Measurements from ENCODE around the gene AGBL1.

The AGBL1 gene

GRCh38 chr15:86139828-86140227, 60.2 kb downstream of the AGBL1 start:
- peak; percentile 62 for TF ChIP-seq CTCF (IDR thresholded peaks at IDR 0.05; ENCODE audit: insufficient read depth, low read length, poor library complexity, severe bottlenecking)
- TF ChIP-seq EZH2phosphoT487 (conservative IDR thresholded peaks at IDR 0.05; ENCODE audit: low read length): no peak
- Histone ChIP-seq H3K27ac (ENCODE audit: low read depth, low read length) (no peak overlapping the region), H3K4me3 (ENCODE audit: insufficient read depth, low read length, poor library complexity, severe bottlenecking) (no peak overlapping the region), H3K79me2 (ENCODE audit: insufficient read depth, low read length) (no peaks in the 10 kb centered on the region), H3K36me3 (ENCODE audit: low read length) (no peaks in the 10 kb centered on the region), H2AFZ (ENCODE audit: low read depth, low read length, severe bottlenecking) (no peak overlapping the region), H3F3A (ENCODE audit: insufficient read depth) (no peaks in the 10 kb centered on the region), H3K9me2 (replicated peaks; ENCODE audit: insufficient read depth, low read length) (no peaks in the 10 kb centered on the region), H3K9me3 (ENCODE audit: insufficient read depth, low read length) (no peaks in the 10 kb centered on the region), H3K27me3 (ENCODE audit: low read length) (no peaks in the 10 kb centered on the region), H3K9ac (ENCODE audit: low read length) (no peak overlapping the region), H3K4me2 (ENCODE audit: low read depth, low read length, poor library complexity, severe bottlenecking) (no peak overlapping the region), H4K20me1 (ENCODE audit: low read depth, low read length) (no peaks in the 10 kb centered on the region)

- no peaks in the 10 kb centered on the region for H3K9me3 ChIP-seq (ENCODE audit: insufficient read depth, low read length)
- no peaks in the 10 kb centered on the region for H3K79me2 ChIP-seq (ENCODE audit: insufficient read depth, low read length)
- no peak overlapping the region for H2AFZ ChIP-seq (ENCODE audit: low read depth, low read length, severe bottlenecking)
- H3K4me3 ChIP-seq (ENCODE audit: insufficient read depth, low read length, poor library complexity, severe bottlenecking): no peak overlapping the region
- H3K9ac ChIP-seq (ENCODE audit: low read length): no peak overlapping the region
- no peaks in the 10 kb centered on the region for H3K36me3 ChIP-seq (ENCODE audit: low read length)
- H3K9me2 ChIP-seq (replicated peaks; ENCODE audit: insufficient read depth, low read length): no peaks in the 10 kb centered on the region
- no peaks in the 10 kb centered on the region for H3F3A ChIP-seq (ENCODE audit: insufficient read depth)
- TF ChIP-seq EZH2phosphoT487 (conservative IDR thresholded peaks at IDR 0.05; ENCODE audit: low read length) (no peak), CTCF (IDR thresholded peaks at IDR 0.05; ENCODE audit: insufficient read depth, low read length, poor library complexity, severe bottlenecking) (no peak)
- no peak overlapping the region for H3K4me2 ChIP-seq (ENCODE audit: low read depth, low read length, poor library complexity, severe bottlenecking)
- no peak overlapping the region for H3K27ac ChIP-seq (ENCODE audit: low read depth, low read length)
- H3K27me3 ChIP-seq (ENCODE audit: low read length): no peaks in the 10 kb centered on the region
- no peaks in the 10 kb centered on the region for H4K20me1 ChIP-seq (ENCODE audit: low read depth, low read length)
Observed at GRCh38 chr15:86154705-86155104, 75.0 kb downstream of the AGBL1 start.

GRCh38 chr15:86155551-86155950, 75.9 kb downstream of the AGBL1 start:
- H4K20me1 ChIP-seq (ENCODE audit: low read depth, low read length): no peaks in the 10 kb centered on the region
- H3K9ac ChIP-seq (ENCODE audit: low read length): no peak overlapping the region
- no peaks in the 10 kb centered on the region for H3K27me3 ChIP-seq (ENCODE audit: low read length)
- H3K4me2 ChIP-seq (ENCODE audit: low read depth, low read length, poor library complexity, severe bottlenecking): no peak overlapping the region
- no peaks in the 10 kb centered on the region for H3K9me3 ChIP-seq (ENCODE audit: insufficient read depth, low read length)
- H3F3A ChIP-seq (ENCODE audit: insufficient read depth): no peaks in the 10 kb centered on the region
- no peaks in the 10 kb centered on the region for H3K79me2 ChIP-seq (ENCODE audit: insufficient read depth, low read length)
- H3K27ac ChIP-seq (ENCODE audit: low read depth, low read length): no peak overlapping the region
- no peaks in the 10 kb centered on the region for H3K36me3 ChIP-seq (ENCODE audit: low read length)
- H3K4me3 ChIP-seq (ENCODE audit: insufficient read depth, low read length, poor library complexity, severe bottlenecking): no peak overlapping the region
- no peak overlapping the region for H2AFZ ChIP-seq (ENCODE audit: low read depth, low read length, severe bottlenecking)
- H3K9me2 ChIP-seq (replicated peaks; ENCODE audit: insufficient read depth, low read length): no peaks in the 10 kb centered on the region
- no peak for TF ChIP-seq EZH2phosphoT487 (conservative IDR thresholded peaks at IDR 0.05; ENCODE audit: low read length)
- TF ChIP-seq CTCF (IDR thresholded peaks at IDR 0.05; ENCODE audit: insufficient read depth, low read length, poor library complexity, severe bottlenecking): no peak

Measured in SU-DHL-6 (cell line).